Stimulated activated CD4-positive, alpha-beta T cell treated with anti-CD3 and anti-CD28 coated beads, Interleukin-4, amount 100 ng/mL, for 4 hours (primary cell): Measurements from ENCODE around the gene XXYLT1.
A peak's percentile ranks its signal among the peaks of the same experiment; 100 is the strongest.

ENCODE experiments used
- DNase-seq, 2 experiments: peaks; one replicate each; pipeline ENCODE4 v3.0.0-alpha.2; 2020

The XXYLT1 gene

GRCh38 chr3:195266428-195266827 is 4.5 kb downstream of the XXYLT1 start:
- DNase-seq: no peak

DNA sequence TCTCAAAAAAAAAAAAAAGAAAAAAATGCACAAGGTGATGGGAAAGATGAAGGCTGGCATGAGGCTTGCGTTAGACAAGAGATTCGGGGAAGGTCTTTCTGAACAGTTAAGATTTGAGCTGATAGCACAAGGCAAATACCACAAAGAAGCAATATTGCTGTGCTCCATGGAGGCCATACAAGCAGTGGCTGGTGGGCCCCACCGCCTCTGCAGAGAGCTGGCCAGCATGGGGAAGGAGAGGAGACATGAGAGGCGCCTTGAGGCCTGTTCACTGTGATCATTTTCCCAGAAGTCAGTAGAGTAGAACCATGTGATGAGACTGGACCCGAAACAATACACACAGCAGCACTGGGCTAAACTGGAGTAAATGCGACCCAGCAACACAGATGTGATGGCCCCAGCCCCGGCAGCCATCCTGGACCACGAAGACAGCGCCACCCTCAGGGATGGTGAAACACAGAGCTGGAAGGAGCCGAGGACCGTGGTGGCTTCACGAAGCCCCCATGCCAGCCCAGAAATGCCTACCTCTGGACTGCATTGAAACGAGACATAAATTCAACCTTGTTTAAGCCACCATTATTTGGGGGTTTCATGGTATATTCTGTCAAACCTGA is 5.5 kb downstream of the XXYLT1 start:
- DNase-seq: no peak

GRCh38 chr3:195263925-195264600 is 6.9 kb downstream of the XXYLT1 start:
- DNase-seq: no peak

- DNase-seq: no peak
These were observed 7.6 kb downstream of the XXYLT1 start for GRCh38 chr3:195263193-195263924.

DNA sequence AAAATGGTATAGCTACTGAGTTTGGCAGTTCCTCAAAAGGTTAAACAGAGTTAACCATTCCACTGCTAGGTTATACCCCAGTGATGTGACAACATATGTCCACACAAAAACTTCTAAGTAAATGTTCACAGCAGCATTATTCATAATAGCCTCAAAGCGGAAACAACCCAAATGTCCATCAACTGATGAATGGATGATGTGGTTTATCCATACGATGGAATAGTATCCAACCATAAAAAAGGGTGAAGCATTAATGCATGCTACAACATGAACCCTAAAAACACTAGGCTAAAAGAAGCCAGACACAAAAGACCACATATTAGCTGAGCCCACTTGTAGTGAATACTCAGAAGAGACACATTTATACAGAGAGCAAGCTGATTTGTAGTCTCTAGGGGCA is 9.0 kb downstream of the XXYLT1 start:
- DNase-seq: no peak

DNA sequence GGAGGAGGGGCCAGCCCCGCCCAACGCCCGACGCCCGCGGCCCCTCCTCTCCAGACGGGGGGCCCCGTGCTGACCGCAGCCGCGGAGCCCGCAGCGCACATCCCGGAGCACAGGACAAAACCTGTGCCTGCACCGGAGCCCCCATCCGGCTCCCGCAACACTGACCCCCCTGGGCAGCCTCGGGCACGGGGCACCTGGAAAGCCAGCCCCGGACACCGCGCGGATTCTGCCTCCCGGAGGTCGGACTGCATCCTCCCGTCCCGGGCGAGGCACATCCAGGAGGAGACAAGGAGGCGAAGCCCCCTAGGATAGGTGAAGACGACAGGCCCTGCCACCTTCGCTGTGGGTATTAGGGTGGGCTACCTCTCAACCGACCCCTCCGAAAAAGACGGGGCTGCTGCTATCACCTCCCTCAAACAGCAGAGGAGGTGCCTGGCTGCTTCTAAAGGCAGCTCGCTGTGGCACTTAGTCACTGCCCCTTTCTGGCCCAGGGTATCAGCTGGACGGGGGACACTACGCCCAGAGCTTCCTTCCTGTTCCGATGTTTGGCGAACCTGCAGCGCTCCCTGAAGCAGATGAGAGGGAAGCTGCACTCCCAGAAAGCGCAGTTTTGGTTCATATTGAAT is 10.6 kb downstream of the XXYLT1 start:
- DNase-seq: no peak

- peak; percentile 80 to 82 for DNase-seq
These were observed 11.3 kb downstream of the XXYLT1 start for GRCh38 chr3:195259475-195260279.

DNA sequence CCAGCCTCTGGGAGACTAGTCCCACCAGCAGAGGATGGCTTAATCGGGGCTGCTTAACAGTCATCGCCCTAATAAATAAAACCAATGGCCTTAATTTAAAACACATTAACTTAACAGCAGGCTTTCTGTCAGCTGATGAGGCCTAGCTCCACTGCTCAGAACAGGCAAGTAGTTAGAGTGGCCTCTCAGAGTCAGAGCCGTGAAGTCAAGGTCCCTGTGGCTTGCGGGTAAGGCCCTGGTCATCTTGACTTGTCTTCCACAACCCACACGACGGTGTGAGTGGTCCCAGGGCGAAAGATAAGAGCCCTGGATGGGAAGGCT is 11.8 kb downstream of the XXYLT1 start:
- DNase-seq: no peak

GRCh38 chr3:195258449-195259153 is 12.4 kb downstream of the XXYLT1 start:
- DNase-seq: no peak

DNA sequence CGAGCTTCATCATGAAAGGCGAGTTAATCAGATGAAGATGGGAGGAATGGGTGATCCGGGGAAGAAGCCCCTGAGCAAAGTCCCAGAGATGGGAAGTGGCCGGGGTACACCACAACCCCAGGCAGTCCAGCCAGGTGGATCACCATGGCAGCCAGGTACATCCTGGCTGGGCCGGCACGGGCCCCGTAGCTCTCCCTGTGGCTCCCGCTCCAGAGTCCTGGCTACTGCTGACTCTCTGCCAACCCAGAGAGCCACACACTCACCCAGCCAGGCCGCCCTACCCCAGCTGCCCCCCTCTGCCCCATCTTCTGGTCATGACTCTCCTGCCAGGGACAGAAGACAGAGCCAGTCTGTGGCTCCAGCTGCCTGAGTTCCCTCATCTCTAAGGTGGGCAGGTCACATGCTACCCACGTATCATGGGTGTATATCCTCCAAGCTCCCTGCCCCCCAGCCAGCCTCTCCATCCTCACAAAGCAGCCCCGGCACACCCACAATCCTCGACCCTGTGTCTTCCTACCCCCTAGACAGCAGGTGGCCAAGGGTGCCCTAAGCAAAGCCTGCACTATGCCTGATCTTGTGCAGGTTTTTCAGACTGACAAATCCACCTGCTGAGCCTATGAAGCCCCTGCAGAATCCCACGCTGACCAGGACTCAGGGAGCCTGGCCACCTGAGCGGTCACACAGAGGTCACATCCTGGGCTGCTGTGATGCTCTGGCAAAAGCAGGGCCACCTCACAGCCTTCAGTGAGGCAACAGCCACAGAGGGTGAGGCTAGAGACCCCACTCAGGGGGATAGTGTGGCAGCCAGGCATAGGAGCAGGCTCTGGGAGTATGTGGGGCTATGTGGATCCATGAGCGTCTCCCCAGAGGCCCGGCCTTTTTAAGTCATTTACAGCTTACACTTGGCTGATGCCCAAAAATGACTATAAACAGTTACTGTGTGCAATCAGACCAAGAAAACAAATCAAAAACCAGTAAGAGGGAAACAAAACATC is 13.2 kb downstream of the XXYLT1 start:
- DNase-seq: no peak

DNA sequence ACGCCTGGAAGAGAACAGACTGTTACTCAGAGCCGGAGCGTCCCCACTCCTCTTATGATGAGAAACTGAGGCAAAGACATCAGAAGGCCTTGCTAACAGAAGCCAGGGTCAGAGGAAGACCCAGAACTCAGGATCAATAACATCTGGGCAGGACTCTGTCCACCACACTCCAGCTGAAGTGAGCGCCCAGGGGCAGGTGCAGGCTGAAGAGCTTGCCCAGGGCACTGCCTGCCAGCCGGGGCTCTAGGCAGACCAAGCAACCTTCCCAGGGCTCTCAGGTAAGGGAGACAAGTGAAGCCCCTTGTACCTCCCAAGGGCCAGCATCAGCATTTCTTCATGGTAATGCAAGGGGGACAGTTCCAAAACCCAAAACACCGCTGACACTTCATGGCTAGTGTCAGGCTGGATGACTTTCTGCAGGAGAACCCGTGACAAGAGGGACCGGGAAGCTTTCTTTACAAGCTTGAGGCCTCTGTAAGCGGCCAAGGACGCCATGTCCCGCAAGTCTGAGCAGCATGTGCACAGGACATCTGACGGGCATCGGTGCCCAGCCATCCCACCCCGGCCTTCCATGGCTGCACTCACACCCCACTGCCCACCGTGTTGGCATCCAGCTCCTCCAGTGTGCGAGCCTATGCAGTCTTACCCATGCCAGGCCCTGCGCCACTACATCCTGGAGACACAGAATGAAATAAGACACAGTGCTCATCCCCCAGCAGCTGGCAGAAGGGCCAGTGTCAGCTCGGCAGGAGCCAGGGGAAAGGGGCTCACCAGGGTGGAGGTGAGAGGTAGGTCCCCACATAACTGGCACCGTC is 14.1 kb downstream of the XXYLT1 start:
- DNase-seq: no peak

DNA sequence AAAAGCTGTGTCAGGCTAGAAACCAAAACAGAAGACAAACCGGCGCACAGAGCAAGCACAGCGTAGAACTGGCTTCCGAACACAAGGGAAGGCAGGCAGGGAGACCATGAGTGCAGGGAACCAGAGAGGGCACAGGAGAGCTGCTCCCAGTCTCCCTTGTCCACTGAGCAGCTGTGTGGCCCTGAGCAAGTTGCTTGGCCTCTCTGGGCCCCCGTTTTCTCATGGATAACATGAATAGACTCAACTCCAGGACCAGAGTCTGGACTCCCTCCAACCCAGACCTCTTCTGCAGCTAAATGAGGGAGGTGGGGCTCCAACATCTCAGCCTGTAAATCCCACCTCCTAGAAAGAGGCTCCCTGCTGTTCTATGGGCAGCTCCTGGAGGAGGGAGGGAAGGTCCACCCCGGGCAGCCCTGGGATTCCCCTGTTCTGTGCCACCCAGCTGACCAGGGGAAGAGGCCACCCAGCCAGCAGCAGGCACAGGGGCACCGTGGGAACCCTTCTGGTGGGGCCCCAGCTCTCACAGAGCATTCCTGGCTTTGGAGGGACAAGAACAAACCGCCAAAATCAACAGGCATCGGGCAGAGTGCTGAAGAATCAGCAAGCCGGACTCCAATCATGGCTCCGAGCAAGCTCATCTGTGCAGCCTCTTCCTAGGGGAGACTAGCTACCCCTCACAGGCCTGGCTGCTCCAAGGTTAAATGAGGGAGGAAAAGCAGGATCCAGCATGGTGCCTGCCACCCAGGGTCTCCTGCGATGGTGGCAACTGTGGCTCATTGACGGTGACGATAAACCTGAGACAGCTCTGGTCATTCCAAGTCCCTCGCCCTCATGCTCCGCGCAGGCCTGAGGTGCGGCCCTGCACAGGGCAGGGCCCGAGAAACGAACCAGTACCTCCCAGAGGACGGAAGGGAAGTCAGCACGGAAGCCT is 15.1 kb downstream of the XXYLT1 start:
- no peak for DNase-seq

DNA sequence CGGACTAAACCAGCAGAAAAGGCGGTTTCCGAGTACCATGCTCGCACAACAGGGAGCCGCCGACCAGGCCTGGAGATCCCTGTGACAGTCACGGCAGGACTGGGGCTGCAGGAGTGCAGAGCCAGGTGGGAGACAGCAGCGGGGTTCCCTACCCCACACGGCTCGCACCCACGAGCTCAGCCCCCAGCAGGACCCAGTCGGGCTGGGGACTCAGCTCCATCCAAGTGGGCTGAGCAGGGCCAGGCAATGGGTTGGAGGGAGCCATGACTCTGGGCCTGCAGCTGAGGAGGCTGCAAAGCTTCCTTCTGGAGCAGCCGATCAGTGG is 15.8 kb downstream of the XXYLT1 start:
- no peak for DNase-seq

DNA sequence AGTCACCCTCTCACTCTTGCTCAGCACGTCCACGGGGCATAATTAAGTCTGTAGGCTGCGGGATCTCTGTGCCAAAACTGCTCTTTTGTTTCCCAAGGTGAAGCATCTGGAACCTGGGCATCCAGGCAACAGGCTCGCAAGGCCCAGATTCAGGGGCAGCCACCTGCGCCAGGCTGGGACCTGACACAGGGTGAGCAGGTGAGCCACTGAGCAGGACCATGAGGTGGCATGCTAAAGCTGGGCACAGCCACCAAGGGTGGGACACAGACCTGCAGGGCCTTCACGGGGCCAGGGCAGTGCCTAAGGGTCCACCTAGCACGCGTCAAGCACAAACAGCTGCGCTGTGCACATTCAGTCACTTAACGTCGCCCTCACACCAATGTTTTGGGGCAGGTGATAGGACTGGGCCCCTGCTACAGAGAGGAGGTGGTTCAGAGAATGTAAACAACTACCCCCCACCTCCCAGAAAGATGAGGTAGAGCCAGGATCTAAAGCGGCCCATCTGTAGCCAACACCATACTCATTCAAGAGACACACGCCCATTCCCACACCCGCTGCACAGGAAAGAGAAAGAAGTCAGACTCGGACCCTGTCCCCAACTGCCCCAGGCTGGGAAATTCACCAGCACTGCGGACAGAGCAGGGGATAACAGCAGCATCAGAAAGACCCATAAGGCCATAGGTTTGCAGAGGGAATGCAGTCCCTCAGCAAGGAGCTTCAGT is 16.3 kb downstream of the XXYLT1 start:
- DNase-seq: no peak

DNA sequence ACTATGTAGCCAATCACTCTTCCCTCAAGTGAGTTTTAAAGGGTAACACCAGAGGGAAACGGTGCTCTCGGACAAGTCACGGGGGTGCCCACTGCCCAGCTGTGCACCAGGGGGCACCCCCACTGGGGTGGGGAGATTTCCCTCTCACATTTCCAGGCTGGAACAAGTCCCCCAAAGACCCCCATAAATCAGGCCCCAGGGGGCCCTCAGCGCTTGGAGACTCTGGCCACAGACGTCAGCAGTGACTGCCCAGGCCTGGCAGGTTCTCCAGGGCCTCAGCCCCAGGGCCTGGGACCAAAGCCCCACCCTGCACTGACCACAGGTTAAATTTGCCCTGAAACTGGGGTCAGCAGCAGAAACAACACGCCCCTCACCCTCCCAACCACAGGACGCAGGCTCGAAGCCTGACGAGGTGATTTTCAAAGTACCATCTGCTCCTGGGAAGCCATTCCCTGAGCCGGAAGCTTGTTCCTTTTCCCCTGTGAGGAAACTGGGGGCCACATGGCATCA is 17.0 kb downstream of the XXYLT1 start:
- DNase-seq: no peak

DNA sequence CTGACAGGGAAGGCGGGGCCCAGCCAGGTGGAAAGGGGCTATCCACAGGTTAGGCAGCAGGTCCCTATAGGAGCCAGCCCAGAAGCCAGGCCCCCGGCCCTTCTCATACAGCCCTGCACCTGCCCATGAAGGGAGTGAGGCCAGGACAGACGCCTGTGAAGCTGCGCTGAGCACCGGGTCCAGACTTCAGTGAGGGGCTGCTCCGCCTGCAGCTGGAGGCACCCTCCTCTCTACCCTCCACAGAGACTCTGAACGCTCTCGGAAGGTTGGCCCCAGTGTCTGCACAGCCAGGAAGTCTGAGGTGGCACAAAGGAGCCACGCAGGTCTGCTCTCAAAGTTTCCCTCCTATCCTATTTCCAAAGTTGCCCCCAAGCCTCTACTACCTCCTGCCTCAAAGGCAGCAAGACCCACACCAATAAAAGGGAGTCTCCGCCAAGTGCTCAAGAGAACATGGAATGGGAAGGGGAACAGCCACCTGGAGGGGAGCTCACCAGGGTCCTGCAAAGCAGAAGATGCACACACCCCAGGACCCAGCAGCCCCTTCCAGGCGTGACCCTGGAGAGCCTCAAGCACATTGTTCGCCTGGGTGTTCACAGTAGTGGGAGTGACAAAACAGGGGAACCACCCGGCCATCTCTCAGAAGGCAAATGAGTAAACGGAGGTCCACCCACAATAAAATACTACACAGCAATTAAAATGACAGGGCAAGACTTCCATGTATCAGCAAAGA is 19.5 kb downstream of the XXYLT1 start:
- no peak for DNase-seq

- no peak for DNase-seq
These were observed 20.3 kb downstream of the XXYLT1 start for GRCh38 chr3:195250473-195251251.
